ENCODE measurements around the gene ZPLD1. TPM values are rescaled to one million over a fixed set of nuclear protein-coding genes. Genes with fewer than 3 reads are reported as not detected.

The ZPLD1 gene
- total and polyA plus RNA-seq, 2 of the 4 experiments (the other 2 are of a cell fraction), result under 0.01 to 0.03 TPM

GRCh38 chr3:102443021-102443420, 8.2 kb downstream of the ZPLD1 start:
- H3K18ac ChIP-seq (ENCODE audit: low read depth, low read length), result no peak overlapping the region
- no peak overlapping the region for H4K8ac ChIP-seq (ENCODE audit: low read depth in 2 of 2, low read length in 2 of 2)
- H2AK5ac ChIP-seq (ENCODE audit: low read depth, low read length), result no peak overlapping the region
- no peak overlapping the region for H3K4ac ChIP-seq (ENCODE audit: low read depth, low read length)
- TF ChIP-seq RCOR1 (IDR thresholded peaks at IDR 0.05; ENCODE audit: insufficient replicate concordance, low read length) (no peak), USF2 (IDR thresholded peaks at IDR 0.05; ENCODE audit: low read depth, low read length) (no peak)
- H3K23ac ChIP-seq (ENCODE audit: low read depth, low read length), result no peak overlapping the region
- in situ Hi-C loops (cut with MboI; ENCODE audit: low sequenced_read_pairs) (no loop called here), intact Hi-C loops (cut with micrococcal nuclease) (no loop called here), dilution Hi-C loops (cut with HindIII; ENCODE audit: low sequenced_read_pairs, unreplicated experiment) (no loop called here)
- no peak for ATAC-seq (ENCODE audit: low read depth)
- no peaks in the 10 kb centered on the region for H3K9me3 ChIP-seq (ENCODE audit: control insufficient read depth, insufficient read depth, low read length)
- no peak overlapping the region for H3K27ac ChIP-seq (ENCODE audit: insufficient read depth, low read length)
- H4K5ac ChIP-seq (ENCODE audit: low read depth, low read length), result no peak overlapping the region
- H2AFZ ChIP-seq (replicated peaks; ENCODE audit: low read length, poor library complexity), result no peak overlapping the region
- no peaks in the 10 kb centered on the region for H3K79me1 ChIP-seq (ENCODE audit: low read depth in 1 of 2, low read length in 2 of 2)
- no peak overlapping the region for H2BK120ac ChIP-seq (ENCODE audit: low read depth, low read length)
- no peaks in the 10 kb centered on the region for H4K20me1 ChIP-seq (ENCODE audit: insufficient read depth, low read length)
- no peak overlapping the region for H2BK15ac ChIP-seq (ENCODE audit: low read depth, low read length)
- no peak overlapping the region for H3K4me2 ChIP-seq (ENCODE audit: low read depth, low read length)
- H3K27me3 ChIP-seq (ENCODE audit: control insufficient read depth, insufficient read depth, low read length), result no peaks in the 10 kb centered on the region
- no peaks in the 10 kb centered on the region for H3K4me1 ChIP-seq (ENCODE audit: control insufficient read depth, insufficient read depth, low read length)
- H2AK9ac ChIP-seq (replicated peaks; ENCODE audit: low read depth, low read length, poor library complexity), result no peak overlapping the region
- no CpG with 5 or more reads among the region's 2 CpGs for WGBS, 2 experiments (ENCODE audit: extremely low coverage in 2 of 2, insufficient read length in 1 of 2)
- CTCF ChIA-PET, result no interaction called here
- no TSS peak for BruUV-seq (replicated peaks)
- H4K91ac ChIP-seq (ENCODE audit: insufficient read depth, low read depth, low read length), result no peak overlapping the region
- H3K14ac ChIP-seq (replicated peaks; ENCODE audit: low read depth, low read length), result no peak overlapping the region
- POLR2A ChIA-PET (ENCODE audit: unreplicated experiment), result no interaction called here
- H3K36me3 ChIP-seq (ENCODE audit: control insufficient read depth, insufficient read depth, low read length), result no peaks in the 10 kb centered on the region
- no peak overlapping the region for H3K4me3 ChIP-seq (ENCODE audit: insufficient read depth, low read depth, low read length)
- peak; percentile 19 for DNase-seq
- no peaks in the 10 kb centered on the region for H3K9me1 ChIP-seq (ENCODE audit: insufficient read depth, low read length)
- H3K56ac ChIP-seq (ENCODE audit: extremely low read depth, insufficient read depth, low read length), result no peak overlapping the region
- no peak overlapping the region for H2BK5ac ChIP-seq (ENCODE audit: low read depth, low read length, poor library complexity, severe bottlenecking)
- H2BK20ac ChIP-seq (ENCODE audit: low read depth, low read length), result no peak overlapping the region
- no peak overlapping the region for H3K9ac ChIP-seq (ENCODE audit: low read depth, low read length)
